Measurements from ENCODE around the gene ABCA7. TPM values are rescaled to one million over a fixed set of nuclear protein-coding genes. Genes with fewer than 3 reads are reported as not detected.

ABCA7 gene
- total RNA-seq, 1 experiment from 2014 or later, result 18.2 TPM

GRCh38 chr19:1013218-1013617 is 26.7 kb upstream of the ABCA7 start:
- no TSS peak for BruUV-seq (replicated peaks)
- H3K4me3 Mint-ChIP-seq (ENCODE audit: unreplicated experiment), result no peak overlapping the region
- intact Hi-C loops (cut with micrococcal nuclease), result no loop called here
- TF ChIP-seq CTCF (IDR thresholded peaks at IDR 0.05; ENCODE audit: unreplicated experiment), result no peak
- H3K36me3 Mint-ChIP-seq (ENCODE audit: insufficient read depth, unreplicated experiment), result peaks cover 39% of the 10 kb centered on the region
- ChIA-PET POLR2A (no interaction called here), CTCF (interaction anchor here (0.9 to 1.4 kb wide), 2 partner anchors 9 to 31 kb away, joined by 3 to 5 read pairs; no protein-coding TSS in a partner anchor)
- no peak for DNase-seq (ENCODE audit: unreplicated experiment)
- no peak overlapping the region for H3K27ac Mint-ChIP-seq (ENCODE audit: low read depth, unreplicated experiment)
- H3K4me1 Mint-ChIP-seq (ENCODE audit: insufficient read depth, unreplicated experiment), result peaks cover 17% of the 10 kb centered on the region
- H3K27me3 Mint-ChIP-seq (ENCODE audit: insufficient read depth, unreplicated experiment), result no peaks in the 10 kb centered on the region
- no peaks in the 10 kb centered on the region for H3K9me3 Mint-ChIP-seq (ENCODE audit: unreplicated experiment)

GRCh38 chr19:1014161-1015060 is 25.5 kb upstream of the ABCA7 start:
- no peak for TF ChIP-seq CTCF (IDR thresholded peaks at IDR 0.05; ENCODE audit: unreplicated experiment)
- CTCF ChIA-PET, result interaction anchor here (0.7 kb wide), 1 partner anchor 359 kb away, joined by 4 read pairs; no protein-coding TSS in a partner anchor
- POLR2A ChIA-PET, result interaction anchor here (0.7 kb wide), 1 partner anchor 13 kb away, joined by 3 read pairs; no protein-coding TSS in a partner anchor
- BruUV-seq (replicated peaks), result no TSS peak
- H3K36me3 Mint-ChIP-seq (ENCODE audit: insufficient read depth, unreplicated experiment), result peaks cover 39% of the 10 kb centered on the region
- H3K27ac Mint-ChIP-seq (ENCODE audit: low read depth, unreplicated experiment), result no peak overlapping the region
- peaks cover 17% of the 10 kb centered on the region for H3K4me1 Mint-ChIP-seq (ENCODE audit: insufficient read depth, unreplicated experiment)
- DNase-seq (ENCODE audit: unreplicated experiment), result no peak
- no peaks in the 10 kb centered on the region for H3K27me3 Mint-ChIP-seq (ENCODE audit: insufficient read depth, unreplicated experiment)
- H3K4me3 Mint-ChIP-seq (ENCODE audit: unreplicated experiment), result no peak overlapping the region
- intact Hi-C loops (cut with micrococcal nuclease), result no loop called here
- H3K9me3 Mint-ChIP-seq (ENCODE audit: unreplicated experiment), result no peaks in the 10 kb centered on the region

- Mint-ChIP-seq H3K9me3 (ENCODE audit: unreplicated experiment) (no peaks in the 10 kb centered on the region), H3K36me3 (ENCODE audit: insufficient read depth, unreplicated experiment) (peaks cover 33% of the 10 kb centered on the region), H3K27me3 (ENCODE audit: insufficient read depth, unreplicated experiment) (no peaks in the 10 kb centered on the region), H3K27ac (ENCODE audit: low read depth, unreplicated experiment) (no peak overlapping the region), H3K4me1 (ENCODE audit: insufficient read depth, unreplicated experiment) (peaks cover 17% of the 10 kb centered on the region), H3K4me3 (ENCODE audit: unreplicated experiment) (no peak overlapping the region)
- no peak for TF ChIP-seq CTCF (IDR thresholded peaks at IDR 0.05; ENCODE audit: unreplicated experiment)
- BruUV-seq (replicated peaks), result no TSS peak
- DNase-seq (ENCODE audit: unreplicated experiment), result no peak
- CTCF ChIA-PET, result no interaction called here
- POLR2A ChIA-PET, result interaction anchor here (0.7 kb wide), 1 partner anchor 12 kb away, joined by 3 read pairs; no protein-coding TSS in a partner anchor
- intact Hi-C loops (cut with micrococcal nuclease), result no loop called here
Measured at GRCh38 chr19:1015061-1015781, 24.7 kb upstream of the ABCA7 start.

Data from MCF 10A (cell line).